Muscle of leg (tissue), 11 donors: ENCODE results near the gene CLHC1. TPM values are rescaled to one million over a fixed set of nuclear protein-coding genes. Genes with fewer than 3 reads are reported as not detected.

Experiments used
- DNase-seq: peaks from one replicate; pipeline ENCODE4 v3.0.0; 2013
- H3K27ac ChIP-seq: one replicate; pipeline ENCODE4 v1.5.1; 2013; ENCODE audit warnings: mild to moderate bottlenecking, low read length, control low read depth
- H3K27me3 ChIP-seq: one replicate; pipeline ENCODE4 v1.6.1; 2013; ENCODE audit warnings: low read length; ENCODE audit not compliant: control insufficient read depth, insufficient read depth
- H3K36me3 ChIP-seq: one replicate; pipeline ENCODE4 v1.6.1; 2013; ENCODE audit warnings: low read length; ENCODE audit not compliant: control insufficient read depth, insufficient read depth
- H3K4me1 ChIP-seq: one replicate; pipeline ENCODE4 v1.6.1; 2013; ENCODE audit warnings: low read length; ENCODE audit not compliant: control insufficient read depth, insufficient read depth
- H3K4me3 ChIP-seq: one replicate; pipeline ENCODE4 v1.5.1; 2013; ENCODE audit warnings: low read length, control low read depth
- H3K9me3 ChIP-seq: replicated peaks from 2 replicates; pipeline ENCODE4 v1.6.1; 2013; ENCODE audit warnings: low read depth, low read length; ENCODE audit not compliant: control insufficient read depth
- WGBS: methylation state at CpG from one replicate; pipeline ENCODE4 v1.1.5; 2013; ENCODE audit warnings: missing lambda C conversion rate; ENCODE audit not compliant: insufficient coverage; 5-methylcytosine and 5-hydroxymethylcytosine counted together
- polyA plus RNA-seq, 8 donors: library from polyadenylated mRNA; unstranded; fragments of 120-200 nt; gene quantifications; one replicate each; pipeline versions ENCODE4 v1.2.1 to v1.2.3, GENCODE V29; 2013; ENCODE audit warnings: inconsistent platforms in 1 of 8, low replicate concordance in 1 of 8; ENCODE audit not compliant: insufficient read length in 8 of 8, insufficient read depth in 1 of 8
- total RNA-seq: library from RNA; stranded (reverse); fragments of 120-200 nt; gene quantifications from one replicate; pipeline ENCODE4 v1.2.4, GENCODE V29; 2013

The CLHC1 gene
- total and polyA plus RNA-seq, 9 donors, result 6.4 to 15.1 (median 8.8) TPM

DNA sequence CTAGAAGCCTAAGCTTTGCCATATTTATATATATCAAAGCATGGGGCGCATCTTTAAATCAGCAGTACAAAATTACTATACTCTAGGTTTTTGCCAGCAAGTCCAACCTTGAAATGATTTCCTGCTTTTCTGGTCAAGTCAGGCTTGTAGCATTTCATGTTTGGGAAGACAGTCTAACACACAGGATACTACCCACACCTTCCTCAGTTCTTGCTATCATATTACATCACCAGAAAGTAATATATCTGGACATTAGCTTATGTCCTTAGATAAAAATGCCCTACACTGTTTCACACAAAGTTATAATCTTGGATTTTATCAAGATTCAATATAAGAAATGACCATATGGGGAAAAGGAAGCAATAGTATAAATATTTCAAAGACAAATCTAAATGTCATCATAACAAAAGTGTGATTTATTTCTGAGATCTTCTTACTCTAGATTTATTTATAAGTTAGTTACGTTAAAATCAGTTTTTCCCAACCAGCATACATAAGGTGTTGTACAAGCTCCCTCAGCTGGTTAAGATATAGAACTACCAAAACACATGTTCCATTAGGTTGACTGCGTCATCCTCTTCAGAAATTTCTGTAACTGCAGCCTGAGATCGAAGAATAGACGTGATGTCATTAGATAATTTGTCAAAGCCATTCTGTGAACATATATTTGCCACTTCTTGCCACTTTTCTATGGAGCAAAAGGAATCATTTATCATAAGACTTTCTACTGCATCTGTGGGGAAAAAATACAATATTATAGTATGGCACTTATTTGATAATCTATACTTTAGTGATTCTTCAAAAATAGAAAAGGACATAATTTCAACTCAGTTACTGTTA lies 56.6 kb downstream of the CLHC1 start:
- Histone ChIP-seq H3K27ac (no peak overlapping the region), H3K27me3 (no peaks in the 10 kb centered on the region), H3K36me3 (no peaks in the 10 kb centered on the region), H3K9me3 (no peaks in the 10 kb centered on the region), H3K4me3 (no peak overlapping the region), H3K4me1 (no peaks in the 10 kb centered on the region)
- DNase-seq, result peak; percentile 82
- WGBS, result no CpG with 5 or more reads among the region's 5 CpGs

DNA sequence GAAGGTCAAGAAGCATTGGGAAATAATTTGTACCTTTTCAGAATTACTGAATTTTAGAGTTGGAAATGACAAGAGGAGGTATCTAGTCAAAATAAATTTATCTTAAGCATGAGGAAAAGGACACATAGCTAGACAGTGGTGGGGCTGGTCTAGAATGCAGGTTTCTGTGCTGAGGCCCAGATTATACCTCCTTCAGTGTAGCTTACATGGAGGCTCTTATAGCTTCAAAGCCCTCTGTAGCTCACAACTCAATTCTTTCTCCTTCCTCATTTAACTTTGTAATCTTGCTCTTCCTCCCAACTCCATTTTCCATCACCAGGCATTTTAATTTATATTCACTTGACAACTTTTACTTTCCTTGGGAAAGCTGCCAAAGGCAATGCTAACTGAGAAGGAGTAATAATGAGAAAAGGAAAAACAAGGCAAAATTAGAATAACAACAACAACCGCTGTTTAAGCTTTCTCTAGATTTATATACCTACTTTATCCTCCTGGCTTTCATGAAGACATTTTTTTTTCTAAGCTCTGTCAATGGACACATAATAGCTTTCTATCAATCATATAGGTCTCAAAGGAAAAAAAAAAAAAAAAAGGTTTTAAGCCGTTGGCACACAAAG lies 58.5 kb downstream of the CLHC1 start:
- no CpG with 5 or more reads among the region's 2 CpGs for WGBS
- H3K4me3 ChIP-seq, result no peak overlapping the region
- no peak overlapping the region for H3K27ac ChIP-seq
- no peaks in the 10 kb centered on the region for H3K4me1 ChIP-seq
- H3K27me3 ChIP-seq, result no peaks in the 10 kb centered on the region
- no peaks in the 10 kb centered on the region for H3K9me3 ChIP-seq
- H3K36me3 ChIP-seq, result no peaks in the 10 kb centered on the region
- no peak for DNase-seq

GRCh38 chr2:55169915-55170314 lies 62.2 kb downstream of the CLHC1 start:
- no peak overlapping the region for H3K4me3 ChIP-seq
- H3K36me3 ChIP-seq, result no peaks in the 10 kb centered on the region
- no peaks in the 10 kb centered on the region for H3K27me3 ChIP-seq
- no peak for DNase-seq
- H3K27ac ChIP-seq, result no peak overlapping the region
- H3K9me3 ChIP-seq, result no peaks in the 10 kb centered on the region
- WGBS, result 67% methylated on average over 1 of the region's 3 CpGs
- H3K4me1 ChIP-seq, result peaks cover 21% of the 10 kb centered on the region

DNA sequence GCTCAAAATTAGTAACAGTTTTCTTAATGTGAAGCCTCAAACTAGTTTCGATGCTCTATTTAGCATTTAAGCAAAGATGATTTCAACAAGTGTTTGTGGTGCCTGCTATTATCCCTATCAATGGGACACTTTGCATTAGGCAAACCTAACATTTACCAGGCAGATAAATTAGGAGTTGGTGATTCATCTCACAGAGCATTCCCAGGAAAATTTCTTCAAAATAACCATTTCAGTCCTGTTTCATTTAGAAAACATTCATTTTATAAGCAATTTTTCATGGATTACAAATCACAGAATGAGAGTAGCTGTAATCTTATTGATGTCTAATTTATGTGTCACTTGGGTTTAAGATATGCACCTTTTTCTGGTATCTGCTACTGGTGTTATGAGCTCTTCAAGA lies 62.7 kb downstream of the CLHC1 start:
- H3K27ac ChIP-seq, result no peak overlapping the region
- H3K36me3 ChIP-seq, result no peaks in the 10 kb centered on the region
- H3K4me1 ChIP-seq, result peaks cover 22% of the 10 kb centered on the region
- no peaks in the 10 kb centered on the region for H3K9me3 ChIP-seq
- no peaks in the 10 kb centered on the region for H3K27me3 ChIP-seq
- no peak for DNase-seq
- WGBS, result no CpG with 5 or more reads among the region's 1 CpG
- H3K4me3 ChIP-seq, result no peak overlapping the region

- Histone ChIP-seq H3K36me3 (no peaks in the 10 kb centered on the region), H3K4me1 (peaks cover 30% of the 10 kb centered on the region), H3K27me3 (no peaks in the 10 kb centered on the region), H3K27ac (peak overlapping the region; percentile 68), H3K4me3 (no peak overlapping the region), H3K9me3 (no peaks in the 10 kb centered on the region)
- DNase-seq, result peak; percentile 85
- no CpG with 5 or more reads among the region's 6 CpGs for WGBS
Measured at GRCh38 chr2:55168221-55169154, 63.6 kb downstream of the CLHC1 start.

DNA sequence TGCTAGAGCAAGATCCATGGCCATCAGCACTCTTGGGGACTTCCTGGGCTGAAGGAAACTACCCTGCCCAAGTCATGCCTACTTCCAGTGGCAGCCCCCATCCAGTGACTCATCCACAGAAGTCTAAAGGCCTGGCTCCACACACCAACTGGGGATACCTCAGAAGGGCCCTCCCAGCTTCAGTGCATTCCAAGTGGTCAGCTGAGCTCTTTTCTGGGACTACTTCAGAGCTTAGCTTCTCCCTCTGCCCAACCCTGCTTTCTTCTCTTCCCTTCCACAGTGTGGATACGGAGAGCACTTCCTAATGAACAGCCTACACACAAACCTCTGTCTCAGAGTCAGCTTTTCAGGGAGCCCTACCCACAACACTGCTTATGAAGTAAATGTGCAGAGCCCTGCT lies 66.5 kb downstream of the CLHC1 start:
- no peaks in the 10 kb centered on the region for H3K9me3 ChIP-seq
- H3K4me3 ChIP-seq, result no peak overlapping the region
- no peak for DNase-seq
- peaks cover 37% of the 10 kb centered on the region for H3K4me1 ChIP-seq
- no CpG with 5 or more reads among the region's 1 CpG for WGBS
- peak overlapping the region; percentile 49 for H3K27ac ChIP-seq
- no peaks in the 10 kb centered on the region for H3K27me3 ChIP-seq
- no peaks in the 10 kb centered on the region for H3K36me3 ChIP-seq

GRCh38 chr2:55164534-55165480 lies 67.3 kb downstream of the CLHC1 start:
- Histone ChIP-seq H3K9me3 (no peaks in the 10 kb centered on the region), H3K4me1 (peaks cover 38% of the 10 kb centered on the region), H3K27me3 (no peaks in the 10 kb centered on the region), H3K36me3 (no peaks in the 10 kb centered on the region), H3K27ac (peak overlapping the region; percentile 21), H3K4me3 (no peak overlapping the region)
- WGBS, result 65% methylated on average over 6 of the region's 12 CpGs
- no peak for DNase-seq

DNA sequence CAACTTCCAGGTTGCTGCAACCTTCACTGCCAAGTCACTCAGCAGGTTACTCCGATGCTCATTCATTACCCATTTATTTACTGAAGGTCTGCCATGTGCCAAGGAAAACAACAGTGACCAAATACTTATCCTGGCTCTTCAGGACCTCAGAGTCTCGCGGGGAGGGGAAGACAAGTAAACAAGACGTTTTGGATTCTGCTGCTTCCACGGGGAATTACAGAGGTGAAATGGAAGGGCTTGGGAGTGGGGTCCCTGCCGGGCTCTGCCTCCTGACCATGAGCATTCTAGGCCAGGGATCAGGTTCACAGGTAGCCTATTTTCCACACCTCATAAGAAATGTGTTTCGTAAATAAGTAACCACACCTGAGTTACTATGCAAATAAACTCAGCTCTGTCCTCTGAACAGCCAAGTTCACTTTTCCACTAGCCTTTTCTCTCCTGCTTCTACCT lies 68.1 kb downstream of the CLHC1 start:
- WGBS, result 75% methylated on average over 7 of the region's 7 CpGs
- DNase-seq, result no peak
- Histone ChIP-seq H3K27me3 (no peaks in the 10 kb centered on the region), H3K4me1 (peaks cover 46% of the 10 kb centered on the region), H3K9me3 (no peaks in the 10 kb centered on the region), H3K36me3 (no peaks in the 10 kb centered on the region), H3K27ac (no peak overlapping the region), H3K4me3 (no peak overlapping the region)

- Histone ChIP-seq H3K36me3 (no peaks in the 10 kb centered on the region), H3K27ac (peak overlapping the region; percentile 39), H3K27me3 (no peaks in the 10 kb centered on the region), H3K4me1 (peaks cover 48% of the 10 kb centered on the region), H3K9me3 (no peaks in the 10 kb centered on the region), H3K4me3 (no peak overlapping the region)
- peak; percentile 69 for DNase-seq
- WGBS, result 26% methylated on average over 8 of the region's 9 CpGs
Measured at GRCh38 chr2:55163274-55163721, 68.8 kb downstream of the CLHC1 start.
